Smooth muscle cell (in vitro differentiated cells): ENCODE data around the gene ZP3. TPM values are rescaled to one million over a fixed set of nuclear protein-coding genes. Genes with fewer than 3 reads are reported as not detected.
"Not testable (repeated sequence)": the region's sequence is repeated elsewhere in the genome, so short reads cannot be mapped to it uniquely, and the experiment has no call there.

ENCODE experiments used
- DNase-seq: peaks from one replicate; lab custom pipeline; 2025; ENCODE audit not compliant: unreplicated experiment; lab: John Stamatoyannopoulos, UW
- H2AFZ ChIP-seq: fragments of 200-600 bp; sonication (generic); 2 replicates; pipeline ENCODE4 v1.6.0; 2016; ENCODE audit warnings: antibody characterized with exemption, low read depth, mild to moderate bottlenecking
- H3F3A ChIP-seq: fragments of 200-600 bp; sonication (generic); 2 replicates; pipeline ENCODE4 v1.6.0; 2017; ENCODE audit warnings: antibody characterized with exemption, low read depth
- H3K27ac ChIP-seq: fragments of 200-600 bp; sonication (generic); 2 replicates; pipeline ENCODE4 v1.5.1; 2016; ENCODE audit warnings: low read depth, mild to moderate bottlenecking
- H3K27me3 ChIP-seq: fragments of 200-600 bp; sonication (generic); 2 replicates; pipeline ENCODE4 v1.6.1; 2016; ENCODE audit warnings: low read depth, mild to moderate bottlenecking
- H3K36me3 ChIP-seq: fragments of 200-600 bp; sonication (generic); 2 replicates; pipeline ENCODE4 v1.5.1; 2016; ENCODE audit warnings: low read depth
- H3K4me1 ChIP-seq: fragments of 200-600 bp; sonication (generic); 2 replicates; pipeline ENCODE4 v1.5.1; 2016; ENCODE audit warnings: low read depth
- H3K4me2 ChIP-seq: fragments of 200-600 bp; sonication (generic); 2 replicates; pipeline ENCODE4 v1.6.0; 2016; ENCODE audit warnings: mild to moderate bottlenecking
- H3K4me3 ChIP-seq: fragments of 200-600 bp; sonication (generic); 2 replicates; pipeline ENCODE4 v1.5.1; 2016; ENCODE audit warnings: mild to moderate bottlenecking
- H3K79me2 ChIP-seq: fragments of 200-600 bp; sonication (generic); 2 replicates; pipeline ENCODE4 v1.6.0; 2016; ENCODE audit warnings: low read depth, mild to moderate bottlenecking
- H3K9ac ChIP-seq: fragments of 200-600 bp; sonication (generic); 2 replicates; pipeline ENCODE4 v1.6.0; 2016; ENCODE audit warnings: low read depth
- H3K9me3 ChIP-seq: fragments of 200-600 bp; sonication (generic); replicated peaks from 2 replicates; pipeline ENCODE4 v1.5.1; 2016; ENCODE audit warnings: low read depth
- H4K20me1 ChIP-seq: fragments of 200-600 bp; sonication (generic); 2 replicates; pipeline ENCODE4 v1.6.0; 2016; ENCODE audit warnings: low read depth
- WGBS: methylation state at CpG from one replicate; pipeline ENCODE4 v1.1.7; 2016; ENCODE audit warnings: low lambda C conversion rate; 5-methylcytosine and 5-hydroxymethylcytosine counted together
- polyA plus RNA-seq: library from polyadenylated mRNA; unstranded; fragments of >200 nt; fragmentation: Nextera tagmentation; extraction: Ambion mirVana; gene quantifications from 2 replicates; pipeline ENCODE4 v1.2.1, GENCODE V29; 2016
- total RNA-seq: library from RNA; depleted of rRNA; stranded (reverse); fragments of >200 nt; gene quantifications from 2 replicates; pipeline ENCODE4 v1.2.3, GENCODE V29; 2014

The ZP3 gene
- total and polyA plus RNA-seq, 2 experiments from 2014 or later: 1.3 to 1.6 TPM

DNA sequence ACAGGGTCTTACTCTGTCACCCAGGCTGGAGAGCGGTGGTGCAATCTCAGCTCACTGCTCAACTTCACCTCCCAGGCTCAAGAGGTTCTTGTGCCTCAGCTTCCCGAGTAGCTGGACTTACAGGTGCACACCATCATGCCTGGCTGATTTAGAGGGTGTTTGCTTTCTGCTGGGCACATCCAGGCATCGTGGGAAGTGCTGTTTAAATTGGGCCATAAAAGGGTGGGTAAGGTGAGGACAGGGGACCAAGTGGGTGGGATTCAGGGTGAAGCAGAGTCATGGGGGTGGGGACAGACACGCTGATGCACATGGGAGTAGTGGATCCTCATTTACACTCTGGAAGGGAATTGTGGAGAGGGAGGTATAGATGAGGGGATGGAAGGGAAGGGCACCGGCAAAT, 40.2 kb downstream of the ZP3 start:
- not testable (repeated sequence) for H3K9ac ChIP-seq, H3K4me3 ChIP-seq, H3K9me3 ChIP-seq, H3K4me2 ChIP-seq, H3K79me2 ChIP-seq, H3K27ac ChIP-seq, DNase-seq, H3K27me3 ChIP-seq, H4K20me1 ChIP-seq, H3K36me3 ChIP-seq, H2AFZ ChIP-seq, H3K4me1 ChIP-seq, H3F3A ChIP-seq
- WGBS: 93% methylated on average over 5 of the region's 5 CpGs

DNA sequence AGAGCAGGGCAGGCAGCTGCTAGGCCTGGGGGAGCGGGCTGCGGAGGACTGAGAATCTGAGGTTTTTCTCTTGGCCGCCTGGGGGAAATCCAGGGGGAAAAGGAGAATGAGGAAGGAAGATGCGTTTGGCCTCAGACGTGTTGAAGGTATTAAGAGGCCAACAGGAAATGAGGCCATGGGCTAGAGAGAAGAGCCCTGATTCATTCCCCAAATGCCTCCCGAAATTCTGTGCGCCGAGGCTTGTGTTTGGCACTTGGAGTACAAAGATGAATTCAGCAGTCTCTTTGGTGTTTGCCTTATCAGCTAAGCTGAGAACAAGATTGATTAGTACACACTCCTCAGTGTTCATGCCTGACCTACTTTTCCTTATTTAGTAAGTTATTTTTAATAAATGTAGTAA, 41.2 kb downstream of the ZP3 start:
- not testable (repeated sequence) for DNase-seq, H3K79me2 ChIP-seq, H3K9me3 ChIP-seq, H2AFZ ChIP-seq, H3K9ac ChIP-seq, H3K36me3 ChIP-seq, H4K20me1 ChIP-seq, H3F3A ChIP-seq, H3K4me1 ChIP-seq, H3K4me3 ChIP-seq, H3K27me3 ChIP-seq, H3K27ac ChIP-seq, H3K4me2 ChIP-seq
- WGBS: no CpG with 5 or more reads among the region's 8 CpGs

DNA sequence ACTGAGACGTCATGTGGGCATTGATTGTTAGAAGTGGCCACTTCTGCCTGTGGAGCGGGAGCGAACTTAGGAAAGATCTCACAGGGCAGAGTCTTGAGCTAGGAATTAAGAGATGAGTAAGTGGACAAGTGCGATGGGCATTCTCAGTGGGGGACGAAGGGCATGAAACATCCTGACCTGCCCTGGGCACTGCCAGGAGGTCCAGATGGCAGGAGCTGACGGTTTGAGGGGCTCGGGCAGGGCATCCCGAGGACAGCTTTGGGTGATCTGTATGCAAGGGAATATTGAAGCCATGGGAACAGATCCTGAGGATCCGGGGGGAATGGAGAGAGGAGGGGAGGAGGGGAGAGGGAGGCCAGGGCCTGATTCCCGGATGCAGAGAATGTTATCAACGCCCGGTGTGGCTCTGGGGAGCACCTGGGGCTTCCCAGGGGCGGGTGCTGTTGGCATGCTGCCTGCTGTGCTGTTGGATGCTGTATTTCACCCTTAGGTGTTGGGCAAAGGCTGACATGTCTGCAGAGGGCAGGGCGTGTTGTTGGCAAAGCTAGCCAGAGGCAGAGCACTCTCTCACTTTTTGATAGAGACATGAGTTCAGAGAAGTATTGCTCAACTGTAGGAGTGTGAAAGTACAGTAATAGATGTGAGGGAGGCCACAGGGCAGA, 43.1 kb downstream of the ZP3 start:
- H3F3A ChIP-seq, H3K9me3 ChIP-seq, H3K9ac ChIP-seq, DNase-seq, H3K4me3 ChIP-seq, H2AFZ ChIP-seq, H3K27me3 ChIP-seq, H4K20me1 ChIP-seq, H3K36me3 ChIP-seq, H3K79me2 ChIP-seq, H3K27ac ChIP-seq, H3K4me1 ChIP-seq, H3K4me2 ChIP-seq: not testable (repeated sequence)
- WGBS: 87% methylated on average over 8 of the region's 14 CpGs

DNA sequence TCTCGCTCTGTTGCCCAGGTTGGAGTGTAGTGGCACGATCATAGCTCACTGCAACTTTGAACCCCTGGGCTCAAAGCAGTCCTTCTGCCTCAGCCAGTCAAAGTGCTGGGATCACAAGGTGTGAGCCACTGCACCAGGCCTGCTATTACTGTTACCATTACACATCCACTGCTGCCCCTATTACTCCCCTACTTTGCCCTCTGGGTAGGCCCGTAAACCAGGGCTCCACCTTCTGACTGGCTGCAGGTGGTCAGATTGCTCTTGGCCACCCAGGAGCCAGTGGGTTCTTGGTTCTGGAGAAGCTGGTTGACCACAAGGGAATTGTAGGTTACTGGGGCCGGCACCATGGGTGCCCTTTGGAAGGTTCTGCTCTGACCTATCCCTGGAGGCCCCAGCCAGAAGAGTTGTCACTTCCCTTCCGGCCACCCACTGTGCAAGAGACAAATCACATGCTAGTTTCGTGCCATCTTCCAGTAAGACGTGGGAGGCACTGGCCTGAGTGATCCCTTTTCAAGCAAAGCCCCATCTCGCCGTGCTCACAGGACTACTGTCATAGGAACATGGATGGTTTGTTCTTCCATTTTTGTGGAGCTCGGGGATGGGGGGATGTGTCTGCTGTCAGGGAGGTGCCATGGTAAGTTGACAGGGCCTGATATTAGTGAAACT, 46.9 kb downstream of the ZP3 start:
- H2AFZ ChIP-seq, H3K9ac ChIP-seq, H4K20me1 ChIP-seq, H3K27me3 ChIP-seq, H3K4me2 ChIP-seq, H3K4me3 ChIP-seq, H3F3A ChIP-seq, DNase-seq, H3K79me2 ChIP-seq, H3K27ac ChIP-seq, H3K4me1 ChIP-seq, H3K9me3 ChIP-seq, H3K36me3 ChIP-seq: not testable (repeated sequence)
- WGBS: 83% methylated on average over 8 of the region's 10 CpGs

DNA sequence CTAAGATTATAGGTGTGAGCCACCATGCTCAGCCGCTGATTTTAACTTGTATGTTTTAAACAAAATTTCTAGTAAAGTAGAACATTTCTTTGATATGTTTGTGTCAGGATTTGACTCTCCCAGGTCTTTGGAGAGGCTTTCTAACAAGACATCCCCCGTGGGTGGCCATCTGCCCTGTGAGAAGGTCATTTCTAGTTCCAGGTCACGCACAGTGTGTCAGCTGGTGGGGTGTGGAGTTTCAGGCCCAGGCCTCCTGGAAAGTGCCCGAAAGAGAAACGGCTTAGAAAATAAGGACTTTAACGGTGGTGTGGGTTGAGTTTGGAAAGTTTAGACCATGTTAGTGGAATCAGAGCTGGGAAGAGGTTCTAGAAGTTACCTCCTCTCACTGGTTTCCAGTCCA, 48.3 kb downstream of the ZP3 start:
- not testable (repeated sequence) for H3K4me3 ChIP-seq, H4K20me1 ChIP-seq, H3K79me2 ChIP-seq, H3K9me3 ChIP-seq, H3K4me2 ChIP-seq, H2AFZ ChIP-seq, H3K36me3 ChIP-seq, H3F3A ChIP-seq, H3K27me3 ChIP-seq, H3K9ac ChIP-seq, DNase-seq, H3K27ac ChIP-seq, H3K4me1 ChIP-seq
- 95% methylated on average over 5 of the region's 6 CpGs for WGBS

GRCh38 chr7:76476280-76476679, 51.5 kb downstream of the ZP3 start:
- 100% methylated on average over 1 of the region's 11 CpGs for WGBS
- not testable (repeated sequence) for H3K27ac ChIP-seq, H3K27me3 ChIP-seq, H3K36me3 ChIP-seq, H4K20me1 ChIP-seq, H3K4me2 ChIP-seq, H3K79me2 ChIP-seq, H3K4me1 ChIP-seq, H3K9me3 ChIP-seq, H3K9ac ChIP-seq, H3F3A ChIP-seq, DNase-seq, H3K4me3 ChIP-seq, H2AFZ ChIP-seq

DNA sequence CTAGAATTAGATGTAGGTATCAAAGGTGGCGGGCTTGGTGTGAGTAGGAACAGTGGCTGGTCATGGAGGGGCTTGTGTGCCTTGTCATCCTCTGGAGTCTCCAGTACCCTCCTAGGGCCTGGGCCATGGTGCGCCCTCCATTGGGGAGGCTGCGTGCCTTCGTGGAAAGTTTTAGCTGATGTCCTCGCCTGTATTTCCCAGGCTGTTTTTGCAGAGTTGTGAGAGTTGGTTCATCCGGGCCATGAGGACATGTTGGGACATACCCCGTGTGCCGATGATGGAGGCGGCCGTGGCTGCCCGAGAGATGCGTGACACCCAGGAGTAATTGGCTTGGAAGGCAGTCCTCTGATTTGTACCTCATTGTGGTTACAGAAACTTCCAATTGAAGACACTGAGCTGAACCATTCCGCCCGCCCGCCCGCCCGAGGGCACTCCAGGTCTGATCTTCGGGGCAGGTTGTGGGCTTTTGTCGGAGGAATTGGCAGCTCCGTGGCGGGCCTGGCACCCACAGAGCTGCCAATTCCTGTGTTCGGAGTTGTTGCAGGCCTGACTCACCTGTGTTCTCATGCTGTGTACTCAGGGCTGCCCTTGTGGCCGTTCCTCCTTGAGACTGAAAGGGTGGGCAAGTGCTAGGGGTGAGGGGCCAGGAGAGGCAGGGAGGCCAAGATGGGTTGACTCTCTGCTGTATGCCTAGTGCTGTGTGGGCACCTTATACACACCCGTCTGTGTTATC, 52.2 kb downstream of the ZP3 start:
- H3K4me1 ChIP-seq, DNase-seq, H3K36me3 ChIP-seq, H3F3A ChIP-seq, H3K9me3 ChIP-seq, H3K4me3 ChIP-seq, H3K4me2 ChIP-seq, H4K20me1 ChIP-seq, H3K79me2 ChIP-seq, H3K27ac ChIP-seq, H3K27me3 ChIP-seq, H3K9ac ChIP-seq, H2AFZ ChIP-seq: not testable (repeated sequence)
- WGBS: 97% methylated on average over 13 of the region's 24 CpGs

DNA sequence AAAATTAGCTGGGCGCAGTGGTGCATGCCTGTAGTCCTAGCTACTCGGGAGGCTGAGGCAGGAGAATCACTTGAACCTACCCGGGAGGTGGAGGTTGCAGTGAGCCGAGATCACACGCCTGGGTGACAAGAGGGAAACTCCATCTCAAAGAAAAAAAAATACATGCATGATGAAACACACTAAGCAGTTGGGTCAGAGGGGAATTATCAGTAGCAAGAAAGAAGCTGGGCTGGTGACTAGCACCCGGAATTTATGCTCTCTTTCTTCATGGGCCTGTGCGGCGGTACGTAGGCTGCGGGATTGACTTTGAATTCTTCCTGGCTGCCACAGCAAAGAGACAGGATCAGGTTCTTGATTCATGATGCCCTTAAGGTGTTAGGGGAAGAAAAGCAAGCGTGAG, 54.9 kb downstream of the ZP3 start:
- WGBS: 60% methylated on average over 11 of the region's 11 CpGs
- not testable (repeated sequence) for H3K9ac ChIP-seq, H3K4me1 ChIP-seq, H3K27me3 ChIP-seq, H3K9me3 ChIP-seq, DNase-seq, H3K4me2 ChIP-seq, H3F3A ChIP-seq, H2AFZ ChIP-seq, H3K36me3 ChIP-seq, H3K27ac ChIP-seq, H3K4me3 ChIP-seq, H4K20me1 ChIP-seq, H3K79me2 ChIP-seq
